ENCODE data around the gene SERPINA3. TPM values are rescaled to one million over a fixed set of nuclear protein-coding genes. Genes with fewer than 3 reads are reported as not detected.

SERPINA3 gene
- total RNA-seq, 1 experiment from 2014 or later = 3.5 TPM

DNA sequence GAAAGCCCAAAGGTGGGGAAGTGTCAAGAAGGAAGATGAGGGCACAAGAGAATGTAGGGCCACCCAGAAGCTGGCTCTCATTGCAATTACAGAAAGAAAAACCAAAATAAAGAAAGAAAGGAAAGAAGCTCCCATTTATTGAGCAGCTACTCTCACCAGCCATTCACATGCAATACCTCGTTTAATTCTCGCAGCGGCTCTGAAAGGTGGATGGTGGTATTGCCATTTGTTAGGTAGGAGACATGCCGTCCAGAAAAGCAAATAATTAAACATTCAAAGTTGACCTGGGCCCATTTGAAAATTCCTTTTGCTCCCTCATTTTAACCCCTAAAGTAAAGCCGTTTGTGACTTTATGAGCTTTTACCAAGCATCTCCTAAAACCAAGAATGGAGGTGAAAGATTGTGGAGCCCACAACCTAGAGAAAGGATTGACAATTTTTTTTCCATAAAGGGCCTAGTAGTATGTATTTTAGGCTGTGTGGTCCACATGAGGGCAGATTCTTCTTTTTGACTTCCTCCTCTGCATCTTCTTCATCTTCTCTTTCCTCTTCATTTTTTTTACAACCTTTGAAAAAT, 5.3 kb downstream of the SERPINA3 start:
- Mint-ChIP-seq H3K27me3 (ENCODE audit: low read depth) (peaks cover 3% of the 10 kb centered on the region), H3K4me1 (no peaks in the 10 kb centered on the region), H3K36me3 (peaks cover 27% of the 10 kb centered on the region), H3K27ac (no peak overlapping the region), H3K4me3 (no peak overlapping the region), H3K9me3 (peaks cover 53% of the 10 kb centered on the region)
- TF ChIP-seq KAT7 (CRISPR knock-in tag; IDR thresholded peaks at IDR 0.05; ENCODE audit: borderline replicate concordance) = no peak
- no peak for TF ChIP-seq OVOL2 (CRISPR knock-in tag; IDR thresholded peaks at IDR 0.05; ENCODE audit: borderline replicate concordance)
- TF ChIP-seq, protein P1, sequence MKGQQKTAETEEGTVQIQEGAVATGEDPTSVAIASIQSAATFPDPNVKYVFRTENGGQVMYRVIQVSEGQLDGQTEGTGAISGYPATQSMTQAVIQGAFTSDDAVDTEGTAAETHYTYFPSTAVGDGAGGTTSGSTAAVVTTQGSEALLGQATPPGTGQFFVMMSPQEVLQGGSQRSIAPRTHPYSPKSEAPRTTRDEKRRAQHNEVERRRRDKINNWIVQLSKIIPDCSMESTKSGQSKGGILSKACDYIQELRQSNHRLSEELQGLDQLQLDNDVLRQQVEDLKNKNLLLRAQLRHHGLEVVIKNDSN (CRISPR knock-in tag; IDR thresholded peaks at IDR 0.05) = no peak
- TF ChIP-seq, protein P2, sequence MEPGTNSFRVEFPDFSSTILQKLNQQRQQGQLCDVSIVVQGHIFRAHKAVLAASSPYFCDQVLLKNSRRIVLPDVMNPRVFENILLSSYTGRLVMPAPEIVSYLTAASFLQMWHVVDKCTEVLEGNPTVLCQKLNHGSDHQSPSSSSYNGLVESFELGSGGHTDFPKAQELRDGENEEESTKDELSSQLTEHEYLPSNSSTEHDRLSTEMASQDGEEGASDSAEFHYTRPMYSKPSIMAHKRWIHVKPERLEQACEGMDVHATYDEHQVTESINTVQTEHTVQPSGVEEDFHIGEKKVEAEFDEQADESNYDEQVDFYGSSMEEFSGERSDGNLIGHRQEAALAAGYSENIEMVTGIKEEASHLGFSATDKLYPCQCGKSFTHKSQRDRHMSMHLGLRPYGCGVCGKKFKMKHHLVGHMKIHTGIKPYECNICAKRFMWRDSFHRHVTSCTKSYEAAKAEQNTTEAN (CRISPR knock-in tag; IDR thresholded peaks at IDR 0.05) = no peak
- TF ChIP-seq, protein P3, sequence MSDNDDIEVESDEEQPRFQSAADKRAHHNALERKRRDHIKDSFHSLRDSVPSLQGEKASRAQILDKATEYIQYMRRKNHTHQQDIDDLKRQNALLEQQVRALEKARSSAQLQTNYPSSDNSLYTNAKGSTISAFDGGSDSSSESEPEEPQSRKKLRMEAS (CRISPR knock-in tag; IDR thresholded peaks at IDR 0.05) = no peak
- TF ChIP-seq, protein P4, sequence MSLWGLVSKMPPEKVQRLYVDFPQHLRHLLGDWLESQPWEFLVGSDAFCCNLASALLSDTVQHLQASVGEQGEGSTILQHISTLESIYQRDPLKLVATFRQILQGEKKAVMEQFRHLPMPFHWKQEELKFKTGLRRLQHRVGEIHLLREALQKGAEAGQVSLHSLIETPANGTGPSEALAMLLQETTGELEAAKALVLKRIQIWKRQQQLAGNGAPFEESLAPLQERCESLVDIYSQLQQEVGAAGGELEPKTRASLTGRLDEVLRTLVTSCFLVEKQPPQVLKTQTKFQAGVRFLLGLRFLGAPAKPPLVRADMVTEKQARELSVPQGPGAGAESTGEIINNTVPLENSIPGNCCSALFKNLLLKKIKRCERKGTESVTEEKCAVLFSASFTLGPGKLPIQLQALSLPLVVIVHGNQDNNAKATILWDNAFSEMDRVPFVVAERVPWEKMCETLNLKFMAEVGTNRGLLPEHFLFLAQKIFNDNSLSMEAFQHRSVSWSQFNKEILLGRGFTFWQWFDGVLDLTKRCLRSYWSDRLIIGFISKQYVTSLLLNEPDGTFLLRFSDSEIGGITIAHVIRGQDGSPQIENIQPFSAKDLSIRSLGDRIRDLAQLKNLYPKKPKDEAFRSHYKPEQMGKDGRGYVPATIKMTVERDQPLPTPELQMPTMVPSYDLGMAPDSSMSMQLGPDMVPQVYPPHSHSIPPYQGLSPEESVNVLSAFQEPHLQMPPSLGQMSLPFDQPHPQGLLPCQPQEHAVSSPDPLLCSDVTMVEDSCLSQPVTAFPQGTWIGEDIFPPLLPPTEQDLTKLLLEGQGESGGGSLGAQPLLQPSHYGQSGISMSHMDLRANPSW (CRISPR knock-in tag; conservative IDR thresholded peaks at IDR 0.05; ENCODE audit: low read depth) = no peak
- no peak for TF ChIP-seq ZNF138 (CRISPR knock-in tag; conservative IDR thresholded peaks at IDR 0.05)
- no peak for TF ChIP-seq HMGA2 (CRISPR knock-in tag; IDR thresholded peaks at IDR 0.05)
- TF ChIP-seq ZNF396 (CRISPR knock-in tag; IDR thresholded peaks at IDR 0.05; ENCODE audit: borderline replicate concordance) = no peak
- TF ChIP-seq ZNF416 (CRISPR knock-in tag; IDR thresholded peaks at IDR 0.05) = no peak
- no peak for TF ChIP-seq IRF2 (CRISPR knock-in tag; IDR thresholded peaks at IDR 0.05; ENCODE audit: borderline replicate concordance, low read depth)
- TF ChIP-seq ATF1 (CRISPR knock-in tag; IDR thresholded peaks at IDR 0.05) = no peak
- TF ChIP-seq, protein P5, sequence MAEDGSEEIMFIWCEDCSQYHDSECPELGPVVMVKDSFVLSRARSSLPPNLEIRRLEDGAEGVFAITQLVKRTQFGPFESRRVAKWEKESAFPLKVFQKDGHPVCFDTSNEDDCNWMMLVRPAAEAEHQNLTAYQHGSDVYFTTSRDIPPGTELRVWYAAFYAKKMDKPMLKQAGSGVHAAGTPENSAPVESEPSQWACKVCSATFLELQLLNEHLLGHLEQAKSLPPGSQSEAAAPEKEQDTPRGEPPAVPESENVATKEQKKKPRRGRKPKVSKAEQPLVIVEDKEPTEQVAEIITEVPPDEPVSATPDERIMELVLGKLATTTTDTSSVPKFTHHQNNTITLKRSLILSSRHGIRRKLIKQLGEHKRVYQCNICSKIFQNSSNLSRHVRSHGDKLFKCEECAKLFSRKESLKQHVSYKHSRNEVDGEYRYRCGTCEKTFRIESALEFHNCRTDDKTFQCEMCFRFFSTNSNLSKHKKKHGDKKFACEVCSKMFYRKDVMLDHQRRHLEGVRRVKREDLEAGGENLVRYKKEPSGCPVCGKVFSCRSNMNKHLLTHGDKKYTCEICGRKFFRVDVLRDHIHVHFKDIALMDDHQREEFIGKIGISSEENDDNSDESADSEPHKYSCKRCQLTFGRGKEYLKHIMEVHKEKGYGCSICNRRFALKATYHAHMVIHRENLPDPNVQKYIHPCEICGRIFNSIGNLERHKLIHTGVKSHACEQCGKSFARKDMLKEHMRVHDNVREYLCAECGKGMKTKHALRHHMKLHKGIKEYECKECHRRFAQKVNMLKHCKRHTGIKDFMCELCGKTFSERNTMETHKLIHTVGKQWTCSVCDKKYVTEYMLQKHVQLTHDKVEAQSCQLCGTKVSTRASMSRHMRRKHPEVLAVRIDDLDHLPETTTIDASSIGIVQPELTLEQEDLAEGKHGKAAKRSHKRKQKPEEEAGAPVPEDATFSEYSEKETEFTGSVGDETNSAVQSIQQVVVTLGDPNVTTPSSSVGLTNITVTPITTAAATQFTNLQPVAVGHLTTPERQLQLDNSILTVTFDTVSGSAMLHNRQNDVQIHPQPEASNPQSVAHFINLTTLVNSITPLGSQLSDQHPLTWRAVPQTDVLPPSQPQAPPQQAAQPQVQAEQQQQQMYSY (CRISPR knock-in tag; IDR thresholded peaks at IDR 0.05) = no peak
- TF ChIP-seq ETV6 (CRISPR knock-in tag; IDR thresholded peaks at IDR 0.05) = no peak
- TF ChIP-seq FOXP1 (CRISPR knock-in tag; IDR thresholded peaks at IDR 0.05; ENCODE audit: borderline replicate concordance) = no peak
- no peak for TF ChIP-seq ZNF232 (CRISPR knock-in tag; IDR thresholded peaks at IDR 0.05)
- no peak for TF ChIP-seq NR1H2 (CRISPR knock-in tag; IDR thresholded peaks at IDR 0.05)
- TF ChIP-seq GABPB1 (CRISPR knock-in tag; IDR thresholded peaks at IDR 0.05) = no peak
- no peak for TF ChIP-seq FOXK1 (CRISPR knock-in tag; IDR thresholded peaks at IDR 0.05)
- TF ChIP-seq TEAD4 (CRISPR knock-in tag; IDR thresholded peaks at IDR 0.05) = no peak
- POLR2A ChIA-PET = no interaction called here
- no peak for ATAC-seq
- no peak for DNase-seq (ENCODE audit: low spot score)
- CTCF ChIA-PET = interaction anchor here (3.5 kb wide), 1 partner anchor 131 kb away, joined by 10 read pairs; no protein-coding TSS in a partner anchor
